SHP77 treated with DMSO at 0.1 percent for 48 hours (cell line): Measurements from ENCODE around the gene BNC2.

Experiments
- DNase-seq: peaks from one replicate; lab custom pipeline; 2025; lab: John Stamatoyannopoulos, UW

Gene BNC2

GRCh38 chr9:16869131-16869881, 1.2 kb downstream of the BNC2 start:
- no peak for DNase-seq

- no peak for DNase-seq
Measured at GRCh38 chr9:16868701-16869100, 1.8 kb downstream of the BNC2 start.

DNA sequence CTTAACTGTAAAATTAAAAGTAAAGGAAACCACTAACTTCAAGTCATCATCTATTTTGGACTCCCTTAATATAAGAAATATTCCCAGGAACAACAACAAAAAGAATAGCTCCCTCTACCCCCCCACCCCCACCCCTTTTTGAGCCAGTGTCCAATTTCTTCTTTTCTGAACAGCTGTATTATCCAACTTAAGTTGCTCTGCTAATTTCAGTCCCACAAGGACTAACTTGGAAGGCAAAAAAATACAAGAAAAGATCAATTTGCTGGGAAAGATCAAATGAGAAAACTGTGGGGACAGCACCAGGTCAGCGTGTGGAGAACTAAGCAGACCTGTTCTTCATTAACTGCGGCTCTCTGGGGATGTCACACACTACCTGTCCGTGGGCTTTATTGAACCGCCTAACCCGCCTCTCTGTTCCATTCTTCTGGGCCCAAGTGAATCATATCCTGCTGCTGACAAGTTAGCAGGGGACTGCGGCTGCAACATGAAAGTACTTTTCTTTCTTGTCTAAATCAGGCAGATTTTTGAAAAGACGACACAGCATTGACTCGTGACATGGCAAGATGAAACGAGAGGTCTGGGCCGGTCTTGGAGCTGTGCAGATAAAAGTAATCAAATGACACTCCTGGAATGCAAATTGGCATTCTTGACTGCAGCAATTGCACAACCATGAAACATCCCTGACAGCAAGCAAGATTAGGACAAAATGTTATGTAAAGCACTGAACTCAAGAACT, 2.7 kb downstream of the BNC2 start:
- no peak for DNase-seq

DNA sequence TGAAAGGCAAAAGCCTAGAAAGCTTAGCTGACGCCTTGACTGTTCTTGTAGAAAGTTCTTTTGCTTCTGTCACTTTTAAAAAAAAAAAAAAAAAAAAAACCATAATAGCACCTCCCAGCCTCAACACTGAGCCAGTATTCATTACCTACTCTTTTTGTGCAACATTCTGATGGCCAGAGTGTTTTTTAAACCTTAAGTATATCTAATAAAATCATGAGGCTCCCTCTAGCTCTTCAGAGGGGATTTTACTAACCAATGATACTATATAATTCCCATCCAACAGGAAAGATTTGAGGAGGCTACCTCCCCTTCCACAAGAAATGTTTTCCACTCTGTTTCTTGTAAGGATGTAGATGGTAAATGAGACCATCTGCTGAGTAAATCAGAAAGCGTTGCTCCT, 3.9 kb downstream of the BNC2 start:
- no peak for DNase-seq

DNA sequence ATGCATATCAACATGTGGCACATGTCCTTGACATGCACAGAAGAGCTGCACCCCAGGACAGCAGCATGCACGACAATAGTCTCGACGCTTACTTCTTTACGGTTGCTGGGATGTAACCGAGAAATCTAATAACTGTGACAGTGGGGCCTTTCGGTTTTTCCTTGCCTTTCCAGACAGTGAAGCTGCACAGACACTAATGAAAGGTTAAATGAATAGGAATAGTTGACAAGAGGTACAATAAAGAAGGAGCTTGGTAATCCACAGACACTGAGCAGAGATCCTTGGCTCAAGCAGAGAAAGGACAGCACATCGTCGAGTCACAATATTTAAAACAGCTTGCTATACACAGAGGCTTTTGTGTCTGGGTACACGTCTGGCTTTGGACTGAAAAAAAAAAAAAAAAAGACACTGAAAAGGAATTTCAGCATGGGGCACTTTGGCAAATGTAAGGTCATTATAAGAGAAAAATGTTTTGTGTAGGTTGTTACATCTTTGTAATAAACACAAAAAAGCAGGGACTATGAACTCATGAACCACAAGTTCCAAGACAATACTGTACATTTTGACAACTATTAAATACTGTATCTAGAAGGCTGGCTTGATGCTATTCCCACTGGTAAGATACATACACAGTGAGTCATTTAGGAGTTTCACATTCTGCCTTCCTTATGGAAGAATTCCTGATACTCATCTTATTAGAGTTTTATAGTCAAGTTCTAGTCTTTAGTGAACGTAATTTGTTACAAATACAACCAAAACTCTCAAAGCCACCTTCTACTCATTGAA, 5.6 kb downstream of the BNC2 start:
- no peak for DNase-seq

DNA sequence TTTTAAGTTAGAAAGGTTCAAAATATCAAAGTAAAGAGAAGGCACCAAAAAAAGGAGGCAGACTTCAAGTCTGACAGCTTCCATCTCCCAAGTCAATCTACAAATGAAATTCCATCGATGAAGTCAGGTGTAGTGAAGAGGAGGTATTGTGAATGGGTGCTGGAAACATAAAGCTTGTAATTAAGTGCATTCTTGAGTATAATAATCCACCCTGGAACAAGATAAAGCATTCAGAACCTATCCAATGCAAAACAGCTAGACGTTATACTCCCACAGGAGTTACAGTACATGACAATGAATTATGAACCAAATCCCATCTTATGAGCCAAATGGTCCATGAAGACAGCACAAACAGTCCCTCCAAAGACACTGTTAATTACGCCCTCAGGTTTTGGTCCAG, 22.3 kb downstream of the BNC2 start:
- DNase-seq = no peak

GRCh38 chr9:16846986-16847385, 23.5 kb downstream of the BNC2 start:
- DNase-seq = no peak

- no peak for DNase-seq
Measured at GRCh38 chr9:16846367-16846766, 24.1 kb downstream of the BNC2 start.

DNA sequence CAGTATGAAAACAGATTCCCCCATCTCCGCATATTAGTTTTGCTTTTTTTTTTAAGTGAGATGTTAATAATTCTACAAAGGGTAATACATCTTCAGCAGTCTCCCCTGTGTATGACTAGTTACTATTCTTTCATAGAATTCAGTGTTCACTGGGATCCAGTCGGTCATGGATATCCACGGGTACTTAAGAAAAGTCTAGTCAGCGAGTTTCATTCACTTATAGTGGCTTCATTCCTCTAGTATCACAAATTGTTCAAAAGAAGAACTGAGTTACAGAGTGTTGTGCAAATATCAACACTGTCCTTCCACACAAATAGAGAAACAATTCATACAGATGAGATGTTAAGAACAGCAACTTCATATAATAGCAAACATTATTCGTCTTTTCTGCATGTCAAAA, 35.7 kb downstream of the BNC2 start:
- no peak for DNase-seq

DNA sequence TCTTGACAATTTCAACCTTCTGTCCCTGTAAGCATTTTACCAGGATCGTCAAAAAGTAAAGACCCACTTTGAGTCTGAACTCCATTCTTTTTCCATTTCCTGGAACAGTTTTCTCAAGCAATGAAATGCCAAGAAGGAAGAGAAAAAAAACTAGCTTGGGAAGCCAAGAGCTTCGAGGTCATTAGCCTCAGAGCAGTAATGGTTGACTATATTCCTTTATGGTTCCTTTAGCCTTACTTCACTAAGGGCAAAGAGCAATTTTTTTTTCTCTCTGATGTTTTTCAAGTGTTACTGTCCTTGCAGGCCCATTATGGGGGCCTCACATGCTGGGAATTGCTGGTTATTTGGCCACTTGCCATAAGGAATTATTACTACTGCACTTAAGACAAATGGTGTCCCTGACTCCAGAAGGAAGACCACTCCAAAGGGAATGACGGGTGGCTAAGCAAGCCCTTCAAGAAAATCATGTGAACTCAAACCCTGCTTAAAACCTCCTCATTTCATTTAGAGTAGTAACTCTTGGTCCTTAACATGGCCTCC, 37.1 kb downstream of the BNC2 start:
- no peak for DNase-seq

DNA sequence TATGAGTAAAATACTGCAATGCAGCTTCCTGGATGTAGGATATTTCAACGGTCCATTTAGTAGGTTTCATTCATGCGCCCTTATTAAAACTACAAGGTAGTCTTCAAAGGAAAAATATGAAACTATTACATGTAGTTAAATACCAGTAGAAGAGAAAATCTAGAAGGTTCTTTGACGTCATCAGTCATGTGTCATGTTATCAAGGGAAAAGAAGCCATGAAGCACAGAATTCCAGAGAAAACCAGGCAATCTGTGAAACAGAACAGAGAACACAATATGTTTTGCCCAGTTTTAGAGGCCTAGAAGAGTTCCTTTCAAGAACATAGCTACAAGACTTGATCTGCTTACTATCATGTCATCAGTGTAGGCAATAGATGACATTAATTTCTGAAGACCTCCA, 38.4 kb downstream of the BNC2 start:
- no peak for DNase-seq

- DNase-seq = no peak
Measured at GRCh38 chr9:16830806-16831205, 39.7 kb downstream of the BNC2 start.

DNA sequence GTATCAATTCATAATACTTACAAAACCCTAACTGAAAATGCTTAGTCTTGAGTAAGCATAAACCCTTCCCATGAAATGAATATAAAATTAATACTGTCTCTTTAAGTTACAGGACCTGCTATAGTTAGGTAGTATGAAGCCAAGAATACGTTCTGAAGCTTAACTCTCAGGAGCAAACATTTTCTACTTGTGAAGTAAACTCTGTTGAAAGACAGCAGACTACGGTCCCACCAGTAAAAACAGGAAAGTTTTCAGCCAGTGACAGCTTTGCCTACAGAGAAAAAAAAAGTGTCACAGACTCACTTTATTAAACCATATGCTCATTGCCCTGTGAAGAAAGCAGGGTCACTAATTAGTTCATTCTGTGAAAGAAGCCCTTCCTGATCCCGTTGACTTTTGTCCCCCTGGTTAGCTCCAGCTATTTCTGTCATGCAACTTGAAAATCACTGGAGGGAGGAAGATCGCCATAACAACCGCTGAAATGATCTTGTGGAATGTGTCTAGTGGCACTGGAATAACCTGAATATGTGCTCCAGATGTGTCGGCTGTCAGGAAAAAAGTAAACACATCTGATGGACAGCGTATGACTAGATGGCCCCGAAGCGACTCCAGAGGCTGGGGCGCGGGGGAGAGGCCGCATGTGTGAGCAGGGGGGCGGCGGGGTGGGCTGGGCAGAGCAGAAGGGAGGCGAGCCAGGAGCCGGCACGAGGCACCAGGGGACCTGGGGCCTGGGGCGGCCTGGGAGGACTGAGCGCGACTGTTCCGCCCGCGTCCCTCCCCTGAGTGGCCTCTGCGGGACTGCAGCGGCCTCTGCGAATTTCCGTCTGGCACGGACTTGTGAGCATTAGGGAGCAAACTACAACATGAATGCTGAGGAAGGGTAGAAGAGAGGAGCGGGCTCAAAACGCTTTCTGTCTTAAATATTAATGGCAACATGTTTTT, 41.9 kb downstream of the BNC2 start:
- DNase-seq = no peak

DNA sequence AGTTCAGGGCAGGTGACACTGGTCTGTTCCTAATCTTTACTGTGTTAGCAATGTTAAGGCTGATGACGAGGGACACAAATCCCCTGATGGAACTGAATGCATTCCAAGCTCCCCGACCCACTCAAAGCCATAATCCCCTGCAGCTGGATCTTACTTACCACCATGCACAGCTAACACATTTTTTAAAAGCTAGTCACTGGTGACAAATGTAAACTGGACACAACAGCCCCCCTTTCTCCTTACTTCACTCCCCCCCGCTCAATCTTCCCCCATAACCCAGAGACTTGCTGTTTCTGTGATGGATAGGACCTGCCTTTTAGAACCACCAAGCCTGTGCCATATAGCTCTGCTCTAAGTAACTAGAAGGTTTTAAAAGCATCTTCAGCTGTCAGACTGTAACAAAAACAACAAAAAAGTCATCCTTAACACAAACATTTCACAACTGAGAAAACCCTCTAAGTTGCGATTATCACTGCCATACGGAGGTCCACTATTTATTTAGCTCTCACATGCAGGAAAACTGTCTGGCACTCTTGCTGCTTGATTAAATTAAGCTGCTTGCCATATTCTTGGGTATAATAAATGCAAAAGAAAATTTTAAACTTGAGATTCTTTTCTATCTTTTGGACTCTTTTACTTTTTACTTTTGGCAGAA, 44.4 kb downstream of the BNC2 start:
- no peak for DNase-seq

- no peak for DNase-seq
Measured at GRCh38 chr9:16825331-16825725, 45.1 kb downstream of the BNC2 start.

GRCh38 chr9:16824545-16825330, 45.7 kb downstream of the BNC2 start:
- no peak for DNase-seq

DNA sequence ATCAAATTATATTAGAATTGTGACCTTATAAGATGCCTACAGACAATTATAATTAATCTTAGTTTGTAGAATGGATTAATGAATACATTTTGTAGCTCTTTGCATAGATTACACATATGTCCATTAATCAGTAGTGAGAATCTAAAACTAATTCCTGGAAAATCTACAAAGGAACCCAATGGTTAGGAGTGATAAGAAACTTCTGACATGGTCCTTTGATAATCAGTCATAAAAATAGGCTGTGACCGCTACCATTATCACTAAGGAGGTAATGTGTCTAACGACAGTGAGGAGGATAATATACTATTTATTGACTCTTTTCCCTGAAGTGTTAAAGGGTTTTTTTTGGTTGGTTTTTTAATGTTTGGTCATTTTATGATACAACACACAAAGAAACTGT, 46.6 kb downstream of the BNC2 start:
- no peak for DNase-seq

DNA sequence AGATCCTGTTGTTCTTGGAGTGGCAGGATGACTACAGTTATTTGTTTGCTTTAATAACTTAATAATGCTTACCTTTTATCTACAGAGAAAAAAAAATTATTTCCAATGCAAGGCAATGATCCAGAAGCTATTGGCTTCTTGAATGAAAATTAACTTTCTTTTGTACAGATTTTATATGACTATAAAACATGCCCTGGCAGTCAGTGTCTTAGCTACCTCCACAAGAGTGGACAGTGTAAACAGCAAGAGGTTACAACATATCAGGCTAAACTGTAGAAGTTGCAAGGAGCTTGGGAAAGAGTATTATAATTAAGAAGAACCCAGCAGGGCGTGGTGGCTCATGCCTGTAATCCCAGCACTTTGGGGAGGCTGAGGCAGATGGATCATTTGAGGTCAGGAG, 49.1 kb downstream of the BNC2 start:
- DNase-seq = no peak

DNA sequence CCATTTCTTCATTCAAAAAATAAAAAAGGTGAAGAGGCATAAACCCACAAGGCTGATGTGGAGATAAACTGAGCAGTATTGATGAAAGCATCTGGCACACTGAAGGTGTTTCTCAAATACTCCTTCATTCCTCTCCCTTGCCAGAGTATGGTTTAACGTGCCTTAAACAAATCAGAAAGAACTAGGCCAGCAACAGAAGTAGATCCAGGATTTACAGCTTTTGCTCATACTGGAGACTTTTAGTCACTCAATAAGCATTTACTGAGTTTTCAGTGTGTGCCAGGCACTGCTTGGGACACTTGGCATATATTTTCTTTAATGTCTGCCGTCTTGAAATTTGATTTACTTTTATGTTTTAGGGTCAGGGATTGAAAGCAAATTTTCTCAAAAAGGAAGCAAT, 53.0 kb downstream of the BNC2 start:
- DNase-seq = no peak

DNA sequence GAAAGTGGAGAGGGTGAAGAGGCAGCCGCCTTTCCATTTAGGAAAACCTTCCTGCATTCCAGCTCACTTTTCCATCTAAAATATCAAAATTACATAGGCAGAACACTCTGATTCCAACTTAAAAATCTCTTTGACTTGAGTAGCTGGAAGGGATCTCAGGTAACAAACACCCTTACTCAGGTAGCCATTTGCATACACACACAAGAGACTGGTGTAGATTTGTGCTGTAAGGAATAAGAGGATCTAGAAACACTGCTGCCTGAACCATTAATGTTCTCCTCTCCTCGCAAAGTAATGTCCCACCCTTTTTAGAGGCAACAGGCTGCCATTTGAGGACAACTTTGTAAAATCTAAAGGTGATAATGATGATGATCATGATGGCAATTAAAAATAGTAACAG, 53.5 kb downstream of the BNC2 start:
- no peak for DNase-seq
